GM19468 (cell line): ENCODE results near the gene CD34.
"Not testable (repeated sequence)": the region's sequence is repeated elsewhere in the genome, so short reads cannot be mapped to it uniquely, and the experiment has no call there.

Experiments used
- ATAC-seq: cut with Tn5 transposase; IDR thresholded peaks from one replicate; pipeline ENCODE4 v1.9.1; 2021; ENCODE audit warnings: mild to moderate bottlenecking, moderate library complexity, moderate number of reproducible peaks; ENCODE audit not compliant: unreplicated experiment; ENCODE audit errors: extremely low read depth

The CD34 gene

GRCh38 chr1:207910591-207911354 is at the start of gene CD34:
Gene CD34, minus strand, starts transcription at chr1:207911125. Its CDS starts 45 bp downstream, at chr1:207911080.
- no peak for ATAC-seq

DNA sequence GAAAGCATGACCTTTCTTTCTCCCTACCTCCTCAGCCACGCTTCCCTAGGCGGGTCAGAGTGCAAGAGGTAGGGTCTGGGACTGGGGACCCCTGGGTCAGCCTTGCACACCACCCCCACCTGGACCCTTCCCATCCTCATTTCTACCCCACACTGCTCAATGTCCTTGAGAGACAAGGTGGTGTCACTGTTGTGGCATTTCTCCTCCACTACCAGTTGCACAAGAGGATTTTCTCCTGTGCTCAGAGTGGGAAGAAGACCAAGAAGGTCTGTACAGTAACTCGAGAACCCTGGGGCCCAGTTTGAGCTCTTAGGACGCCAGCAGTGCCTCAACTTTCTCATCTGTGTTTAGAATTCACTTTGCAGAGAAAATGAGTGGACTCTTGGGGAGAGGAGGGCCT is 49.4 kb upstream of the CD34 start:
- no peak for ATAC-seq

- no peak for ATAC-seq
Observed at GRCh38 chr1:207959910-207960309, 49.0 kb upstream of the CD34 start.

DNA sequence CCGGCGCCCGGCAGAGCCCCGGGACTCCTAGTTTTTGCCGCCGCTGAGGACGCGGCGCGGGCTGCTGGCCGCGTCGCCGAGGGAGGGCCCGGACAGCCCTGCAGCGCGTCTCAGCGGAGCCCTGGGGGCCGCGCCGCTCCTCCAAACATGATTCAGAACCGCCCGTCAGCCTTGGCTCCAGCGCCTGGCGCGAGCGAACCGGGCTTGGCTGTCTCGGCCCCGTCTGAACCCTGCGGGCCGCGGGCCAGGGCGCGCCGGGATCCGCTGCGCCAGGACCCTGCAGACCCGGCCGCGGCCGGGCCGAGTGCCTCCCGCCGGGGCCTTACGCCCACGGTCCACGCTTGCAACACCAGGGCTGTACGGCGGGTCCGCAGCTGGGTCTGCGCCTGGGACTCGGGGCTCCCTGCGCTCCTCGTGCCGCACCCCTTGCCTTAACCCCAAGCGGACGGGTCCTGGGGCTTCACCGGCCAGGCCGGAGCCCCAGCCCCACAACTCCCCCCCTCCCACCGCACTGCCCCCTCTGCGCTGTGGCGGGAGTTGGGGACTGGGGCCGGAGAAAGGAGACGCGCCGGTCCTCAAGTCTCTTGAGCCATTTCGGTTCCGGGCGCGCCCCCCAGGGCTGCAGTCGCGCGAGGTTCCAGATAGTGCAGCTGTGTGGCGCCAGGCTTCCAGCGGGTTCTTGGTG is 48.4 kb upstream of the CD34 start:
- no peak for ATAC-seq

- no peak for ATAC-seq
Observed at GRCh38 chr1:207958376-207959139, 47.6 kb upstream of the CD34 start.

DNA sequence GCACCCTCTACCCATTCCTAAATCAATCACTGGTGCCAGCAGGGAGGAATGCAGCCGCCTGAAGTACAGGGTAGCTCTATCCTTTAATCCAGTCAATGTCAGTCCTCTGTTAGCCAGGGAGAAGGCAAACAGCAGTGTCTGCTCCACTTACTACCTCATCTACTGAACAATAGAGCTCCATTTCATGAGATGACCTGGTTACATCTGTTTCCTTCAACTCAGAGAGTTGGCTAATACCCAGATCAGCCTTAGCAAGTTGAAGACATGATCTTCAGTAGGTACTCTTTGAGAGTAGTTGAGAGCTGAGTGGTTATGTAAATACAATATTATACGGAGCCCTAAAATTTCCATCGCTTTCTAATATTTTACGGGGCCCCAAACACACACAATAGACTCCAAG is 46.1 kb upstream of the CD34 start:
- ATAC-seq: no peak

DNA sequence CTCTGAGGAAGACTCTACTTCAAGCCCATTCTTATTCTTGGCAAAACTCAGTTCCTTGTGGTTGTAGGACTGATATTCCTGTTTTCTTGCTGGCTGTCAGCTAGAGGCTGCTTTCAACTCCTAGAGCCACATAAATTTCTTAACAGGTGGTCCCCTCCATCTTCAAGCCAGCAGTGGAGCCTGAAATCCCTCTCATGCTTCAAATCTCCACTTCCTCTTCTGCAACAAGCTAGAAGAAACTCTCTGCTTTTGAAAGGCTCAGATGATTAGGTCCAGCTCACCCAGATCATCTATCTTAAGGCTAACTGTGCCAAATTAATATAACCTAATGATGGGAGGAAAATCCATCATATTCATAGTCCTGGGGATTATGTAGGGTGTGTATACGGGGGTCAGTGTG is 43.2 kb upstream of the CD34 start:
- ATAC-seq: no peak

DNA sequence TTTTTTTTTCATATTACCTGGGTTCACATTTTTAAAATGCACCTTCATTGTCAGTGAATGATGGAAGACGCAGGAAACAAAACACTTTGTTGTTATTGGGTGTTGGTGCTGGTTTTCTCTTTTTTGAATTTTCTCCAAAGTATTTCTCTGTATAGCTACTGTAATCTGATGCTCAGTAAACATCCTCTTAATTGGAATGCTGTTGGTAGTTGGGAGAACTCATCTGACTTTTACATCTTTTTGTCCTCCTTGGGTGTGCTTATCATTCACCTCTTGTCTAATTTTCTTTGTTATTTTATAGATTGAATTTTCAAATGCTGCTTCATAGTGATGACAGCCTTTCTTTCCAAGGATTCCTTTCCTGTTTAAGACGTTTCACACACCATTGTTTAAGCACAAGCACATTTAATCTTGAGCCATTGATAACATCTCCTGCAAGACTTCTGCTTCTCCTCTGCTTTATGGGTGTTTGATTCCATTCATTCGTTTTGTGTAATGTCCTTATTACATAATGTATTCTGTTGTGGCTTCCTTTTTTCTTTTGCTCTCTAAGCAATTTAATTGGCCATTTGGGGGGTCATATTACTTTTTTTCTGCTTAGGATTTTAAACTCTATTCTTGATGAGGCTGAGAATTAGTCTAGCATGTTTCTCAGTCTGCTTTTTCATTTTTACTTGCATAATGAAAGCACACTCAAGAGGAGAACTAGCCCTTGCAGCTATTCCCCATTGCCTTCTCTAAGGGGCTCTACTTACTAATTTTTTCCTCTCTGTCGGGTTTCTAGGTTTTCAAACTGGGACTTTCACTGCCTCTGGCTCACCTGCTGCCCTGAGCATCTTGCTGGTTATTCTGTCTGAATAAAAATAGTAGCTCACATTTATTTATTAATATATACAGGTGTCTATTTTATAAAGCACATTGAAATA is 42.0 kb upstream of the CD34 start:
- ATAC-seq: no peak

DNA sequence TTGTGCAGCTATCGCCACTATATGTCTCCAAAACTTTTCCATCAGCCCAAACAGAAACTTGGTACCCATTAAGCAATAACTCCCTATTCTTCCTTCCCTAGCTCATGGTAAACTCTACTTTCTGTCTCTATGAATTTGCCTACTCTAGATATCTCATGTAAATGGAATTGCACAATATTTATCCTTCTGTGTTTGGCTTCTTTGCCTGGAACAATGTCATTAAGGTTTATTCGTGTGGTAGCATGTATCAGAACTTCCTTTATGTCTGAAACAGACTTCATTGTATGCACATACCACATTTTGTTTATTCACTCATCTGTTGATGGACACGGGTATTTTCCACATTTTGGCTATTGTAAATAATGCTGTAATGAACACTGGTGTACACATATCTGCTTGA is 40.7 kb upstream of the CD34 start:
- no peak for ATAC-seq

DNA sequence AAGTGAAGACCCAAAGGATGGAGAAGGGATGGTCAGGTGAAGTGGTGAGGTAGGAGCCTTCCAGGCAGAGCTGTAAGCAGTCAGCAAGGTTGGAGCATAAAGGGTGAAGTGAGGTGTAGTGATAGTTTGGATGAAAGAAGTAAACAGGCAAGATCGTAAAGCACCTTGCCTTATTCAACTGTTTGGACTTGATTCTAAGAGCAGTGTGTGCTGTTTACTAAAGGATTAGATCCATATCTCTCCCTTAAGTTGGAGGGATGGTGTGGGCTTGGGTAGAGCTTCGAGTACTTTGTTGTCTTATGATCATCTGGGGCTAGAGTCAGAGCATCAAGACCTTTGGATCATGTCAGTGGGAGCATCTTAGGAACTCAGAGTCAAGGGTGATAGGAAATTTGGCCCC is 39.8 kb upstream of the CD34 start:
- no peak for ATAC-seq

DNA sequence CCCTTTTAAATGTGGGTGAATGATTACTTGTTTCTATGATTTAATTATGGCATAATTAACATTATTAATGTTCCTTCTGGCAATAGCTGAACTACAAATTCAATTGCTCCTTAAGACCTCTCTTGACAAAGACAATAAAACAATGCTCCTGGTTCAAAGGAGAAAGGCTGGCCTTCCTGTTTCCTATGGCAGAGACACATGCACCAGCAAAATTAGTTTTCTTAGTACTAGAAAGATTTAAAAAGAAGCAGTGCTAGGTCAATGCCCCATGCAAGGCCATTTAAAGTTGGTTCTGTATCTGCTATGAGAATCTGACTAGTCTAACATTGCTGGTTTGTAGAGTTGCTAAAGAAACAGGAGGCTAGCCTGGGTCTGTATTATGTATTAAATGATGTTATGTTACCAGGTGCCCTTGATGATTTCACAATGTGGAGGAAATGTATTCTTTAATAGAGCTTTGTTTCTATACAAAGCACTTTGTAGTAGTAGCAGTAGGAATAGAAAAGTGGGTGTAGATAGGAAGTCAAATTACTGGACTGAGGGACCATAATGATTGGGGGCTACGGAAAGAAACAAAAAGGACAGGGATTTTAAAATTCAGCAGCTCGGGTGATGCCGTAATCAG is 38.8 kb upstream of the CD34 start:
- ATAC-seq: no peak

DNA sequence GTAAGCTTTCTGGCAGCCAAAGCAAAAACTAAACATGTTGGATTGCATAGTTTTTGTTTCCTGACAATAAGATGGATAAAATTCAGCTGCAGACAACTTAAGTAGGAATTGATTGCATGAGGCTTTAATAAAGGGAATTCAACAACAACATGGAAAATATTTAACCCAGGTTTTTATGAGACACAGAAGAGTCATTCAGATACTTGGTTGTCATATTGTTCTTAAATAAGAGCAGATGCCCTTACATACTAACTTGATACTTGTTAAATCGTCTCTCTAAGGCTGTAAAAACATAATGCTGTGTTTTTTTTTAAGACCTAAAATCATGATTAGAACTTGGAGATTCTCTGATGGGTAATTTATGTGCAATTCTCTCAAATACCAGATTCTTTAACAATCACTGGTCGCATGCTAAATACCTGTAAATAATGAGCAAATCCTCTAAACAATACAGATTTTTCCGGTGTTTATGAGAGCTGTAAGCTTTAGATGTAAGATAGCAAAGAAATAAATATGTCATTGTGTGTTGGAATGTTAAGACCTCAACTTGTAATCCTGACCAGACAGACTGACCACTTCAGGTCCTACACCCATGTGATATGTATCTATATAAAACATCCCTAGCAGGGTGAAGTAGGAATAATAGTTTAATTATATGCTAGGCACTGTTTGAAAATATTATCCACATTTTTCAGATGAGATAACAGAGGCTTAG is 37.8 kb upstream of the CD34 start:
- no peak for ATAC-seq

DNA sequence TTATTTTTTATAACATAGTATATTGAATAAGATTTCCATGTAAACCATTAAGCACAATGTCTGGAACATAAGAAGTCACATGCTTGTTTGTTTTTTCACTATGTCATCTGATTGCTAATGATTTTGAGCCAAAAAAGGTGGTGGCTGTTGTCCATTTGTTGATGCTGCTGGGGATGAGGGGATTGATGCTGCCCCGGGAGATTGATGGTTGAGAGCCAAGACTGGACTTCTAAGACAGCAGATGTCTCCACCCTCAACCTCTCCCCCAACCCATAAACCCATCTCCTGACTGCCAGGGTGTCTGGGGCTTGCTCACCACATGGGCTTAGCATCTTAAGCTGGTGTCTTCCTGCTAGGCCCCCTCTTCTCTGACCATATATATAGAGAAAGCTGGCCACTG is 35.8 kb upstream of the CD34 start:
- ATAC-seq: no peak

DNA sequence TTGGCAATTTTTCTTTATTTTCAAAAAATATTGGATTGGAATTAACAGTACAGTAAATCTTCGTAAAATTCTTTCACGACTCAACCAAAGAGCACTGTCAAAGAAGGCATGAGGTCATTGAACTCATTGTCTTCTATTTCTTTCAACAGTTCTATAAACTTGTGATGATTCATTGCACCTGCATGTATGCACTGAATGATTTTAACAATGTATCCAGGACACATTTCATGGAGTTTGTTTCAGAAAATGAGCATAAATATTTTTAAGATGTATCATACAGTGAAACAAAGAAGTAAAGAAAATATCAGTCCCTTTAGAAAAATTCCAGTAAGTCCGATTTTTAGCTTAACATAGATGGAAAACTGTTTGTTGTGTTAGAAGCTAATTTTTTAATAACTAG is 33.6 kb upstream of the CD34 start:
- ATAC-seq: no peak

- ATAC-seq: not testable (repeated sequence)
Observed at GRCh38 chr1:207942337-207942741, 31.4 kb upstream of the CD34 start.

DNA sequence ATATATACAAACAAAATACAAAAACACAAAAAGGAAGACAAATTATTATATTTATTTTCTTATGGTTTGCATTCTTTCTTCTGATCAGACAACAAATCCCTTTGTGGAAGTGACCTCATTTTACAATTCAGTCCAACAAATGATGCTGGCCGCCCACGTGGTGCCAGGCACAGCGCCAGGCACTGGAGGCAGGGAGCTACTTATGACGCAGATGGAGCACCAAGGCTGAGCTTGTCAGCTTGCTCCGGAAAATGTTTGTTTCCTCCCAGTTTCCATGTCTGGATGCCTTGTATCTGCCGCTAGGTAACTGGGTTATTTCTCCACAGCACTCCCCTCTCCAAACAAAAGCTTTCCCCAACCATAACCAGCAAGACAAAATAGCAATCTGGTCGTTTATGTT is 30.7 kb upstream of the CD34 start:
- no peak for ATAC-seq

DNA sequence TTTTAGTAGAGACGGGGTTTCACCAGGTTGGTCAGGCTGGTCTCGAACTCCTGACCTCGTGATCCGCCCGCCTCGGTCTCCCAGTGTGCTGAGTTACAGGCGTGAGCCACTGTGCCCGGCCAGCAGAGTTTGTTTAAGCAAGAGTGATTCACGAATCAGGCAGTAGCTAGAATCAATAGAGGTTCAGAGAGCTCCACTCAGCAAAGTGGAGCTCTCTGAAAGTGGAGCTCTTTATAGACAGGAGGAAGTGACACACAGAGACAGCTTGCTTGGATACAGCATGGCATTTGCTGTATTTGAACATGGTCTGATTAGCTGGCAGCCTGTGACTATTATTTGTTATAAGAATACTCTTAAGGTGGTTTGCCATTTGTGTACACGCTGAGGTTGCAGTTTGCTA is 27.1 kb upstream of the CD34 start:
- ATAC-seq: no peak

DNA sequence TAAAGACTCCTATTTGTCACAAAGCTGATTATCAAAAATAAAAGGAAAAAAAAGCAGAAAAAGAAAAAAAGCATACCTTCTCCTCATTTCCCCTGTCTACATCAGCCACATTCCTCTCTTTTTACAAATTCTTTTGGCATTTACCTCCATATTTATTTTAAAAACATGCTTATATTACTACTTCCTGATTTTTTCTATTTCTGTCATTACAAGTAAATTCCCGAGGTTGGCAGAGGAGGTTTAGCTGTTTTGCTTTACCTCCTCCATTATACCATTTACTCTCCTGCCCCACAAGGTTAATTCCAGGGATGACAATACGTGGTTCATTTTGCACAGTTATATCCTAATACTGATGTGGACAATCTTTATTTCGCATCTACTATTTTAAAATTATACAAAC is 26.3 kb upstream of the CD34 start:
- no peak for ATAC-seq

DNA sequence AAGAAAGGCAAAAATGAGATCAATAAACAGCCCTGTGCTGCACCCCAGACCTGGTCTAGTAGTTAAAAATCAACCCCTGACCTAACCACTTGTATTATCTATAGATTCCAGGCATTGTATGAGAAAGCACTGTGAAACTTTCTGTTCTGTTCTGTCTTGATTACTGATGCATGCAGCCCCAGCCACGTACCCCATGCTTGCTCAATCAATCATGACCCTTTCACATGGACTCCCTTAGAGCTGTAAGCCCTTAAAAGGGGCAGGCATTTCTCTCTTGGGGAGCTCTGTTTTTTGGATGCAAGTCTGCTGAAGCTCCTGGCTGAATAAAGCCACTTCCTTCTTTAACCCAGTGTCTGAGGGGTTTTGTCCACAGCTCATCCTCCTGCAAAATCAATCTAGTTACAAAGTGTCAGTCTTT is 24.2 kb upstream of the CD34 start:
- ATAC-seq: peak; percentile 95
